ENCODE data around the gene CRYL1. TPM values are rescaled to one million over a fixed set of nuclear protein-coding genes. Genes with fewer than 3 reads are reported as not detected.

The CRYL1 gene
- total RNA-seq, 1 donor from 2014 or later, result 174 TPM

Other genes with a start within 250 kb of the CRYL1 start
- gene IFT88, start 41.3 kb upstream of the CRYL1 start, total RNA-seq, result 7.9 TPM
- gene IL17D, start 177.8 kb upstream of the CRYL1 start, total RNA-seq, result 0.45 TPM
- 7.7 TPM for gene EEF1AKMT1, start 248.1 kb upstream of the CRYL1 start, total RNA-seq